GM12873 (cell line): ENCODE measurements around the gene PUS1.

Experiments used
- CTCF ChIP-seq: IDR thresholded peaks from 2 replicates; pipeline ENCODE4 v1.5.1; 2012; ENCODE audit warnings: low read depth, mild to moderate bottlenecking, moderate library complexity, low read length, control low read depth; ENCODE audit not compliant: insufficient read depth; ENCODE audit errors: missing control alignments

Gene PUS1

GRCh38 chr12:131980263-131980662 is 51.2 kb downstream of the PUS1 start:
- TF ChIP-seq CTCF = no peak

- TF ChIP-seq CTCF = no peak
Measured at GRCh38 chr12:131981388-131981787, 52.3 kb downstream of the PUS1 start.

- TF ChIP-seq CTCF = no peak
Measured at GRCh38 chr12:131982041-131982440, 53.0 kb downstream of the PUS1 start.

- TF ChIP-seq CTCF = no peak
Measured at GRCh38 chr12:131983026-131983425, 54.0 kb downstream of the PUS1 start.

- no peak for TF ChIP-seq CTCF
Measured at GRCh38 chr12:131983554-131983953, 54.5 kb downstream of the PUS1 start.

- no peak for TF ChIP-seq CTCF
Measured at GRCh38 chr12:131984334-131984733, 55.3 kb downstream of the PUS1 start.

GRCh38 chr12:131986361-131986760 is 57.3 kb downstream of the PUS1 start:
- no peak for TF ChIP-seq CTCF

GRCh38 chr12:131986910-131987309 is 57.8 kb downstream of the PUS1 start:
- no peak for TF ChIP-seq CTCF
